Daoy (cell line): ENCODE measurements around the gene ENGASE. TPM values are rescaled to one million over a fixed set of nuclear protein-coding genes. Genes with fewer than 3 reads are reported as not detected.
"Not testable (repeated sequence)": the region's sequence is repeated elsewhere in the genome, so short reads cannot be mapped to it uniquely, and the experiment has no call there.

Experiments
- DNase-seq: peaks from one replicate; pipeline ENCODE4 v3.0.0-alpha.2; 2015; ENCODE audit warnings: low read depth
- total RNA-seq: library from RNA; depleted of rRNA; stranded (reverse); fragments of >200 nt; shearing (Covaris generic); gene quantifications from 2 replicates; pipeline ENCODE4 v1.2.3, GENCODE V29; 2014

ENGASE gene
- total RNA-seq, 1 experiment from 2014 or later, result 6.3 TPM

GRCh38 chr17:79053251-79053925 is 21.2 kb upstream of the ENGASE start:
- DNase-seq, result peak; percentile 66

- no peak for DNase-seq
Measured at GRCh38 chr17:79054200-79054960, 20.2 kb upstream of the ENGASE start.

GRCh38 chr17:79055197-79055596 is 19.4 kb upstream of the ENGASE start:
- DNase-seq, result no peak

- DNase-seq, result no peak
Measured at GRCh38 chr17:79057737-79058385, 16.8 kb upstream of the ENGASE start.

GRCh38 chr17:79062691-79063090 is 11.9 kb upstream of the ENGASE start:
- DNase-seq, result no peak

GRCh38 chr17:79064026-79064425 is 10.6 kb upstream of the ENGASE start:
- no peak for DNase-seq

- peak; percentile 54 for DNase-seq
Measured at GRCh38 chr17:79065105-79065670, 9.4 kb upstream of the ENGASE start.

- DNase-seq, result no peak
Measured at GRCh38 chr17:79066963-79067362, 7.7 kb upstream of the ENGASE start.

- no peak for DNase-seq
Measured at GRCh38 chr17:79070266-79070880, 4.3 kb upstream of the ENGASE start.

GRCh38 chr17:79071161-79071740 is 3.4 kb upstream of the ENGASE start:
- DNase-seq, result no peak

GRCh38 chr17:79072544-79072943 is 2.1 kb upstream of the ENGASE start:
- DNase-seq, result no peak

GRCh38 chr17:79073016-79073705 is 1.5 kb upstream of the ENGASE start:
- no peak for DNase-seq

- DNase-seq, result no peak
Measured at GRCh38 chr17:79073706-79074088, 927 bp upstream of the ENGASE start.

GRCh38 chr17:79074121-79074648 is 439 bp upstream of the ENGASE start:
- not testable (repeated sequence) for DNase-seq

GRCh38 chr17:79075446-79075750 is 774 bp downstream of the ENGASE start:
- no peak for DNase-seq

GRCh38 chr17:79075861-79076406 is 1.3 kb downstream of the ENGASE start:
- DNase-seq, result no peak

GRCh38 chr17:79077587-79077986 is 3.0 kb downstream of the ENGASE start:
- no peak for DNase-seq

GRCh38 chr17:79078476-79079190 is 4.0 kb downstream of the ENGASE start:
- no peak for DNase-seq

- DNase-seq, result no peak
Measured at GRCh38 chr17:79079421-79080200, 5.0 kb downstream of the ENGASE start.
